Muscle of leg (tissue), 11 donors: ENCODE measurements around the gene TMEM38A. TPM values are rescaled to one million over a fixed set of nuclear protein-coding genes. Genes with fewer than 3 reads are reported as not detected.
"Not testable (repeated sequence)": the region's sequence is repeated elsewhere in the genome, so short reads cannot be mapped to it uniquely, and the experiment has no call there.

Experiments used
- DNase-seq: peaks from one replicate; pipeline ENCODE4 v3.0.0; 2013
- H3K27ac ChIP-seq: one replicate; pipeline ENCODE4 v1.5.1; 2013; ENCODE audit warnings: mild to moderate bottlenecking, low read length, control low read depth
- H3K27me3 ChIP-seq: one replicate; pipeline ENCODE4 v1.6.1; 2013; ENCODE audit warnings: low read length; ENCODE audit not compliant: control insufficient read depth, insufficient read depth
- H3K36me3 ChIP-seq: one replicate; pipeline ENCODE4 v1.6.1; 2013; ENCODE audit warnings: low read length; ENCODE audit not compliant: control insufficient read depth, insufficient read depth
- H3K4me1 ChIP-seq: one replicate; pipeline ENCODE4 v1.6.1; 2013; ENCODE audit warnings: low read length; ENCODE audit not compliant: control insufficient read depth, insufficient read depth
- H3K4me3 ChIP-seq: one replicate; pipeline ENCODE4 v1.5.1; 2013; ENCODE audit warnings: low read length, control low read depth
- H3K9me3 ChIP-seq: replicated peaks from 2 replicates; pipeline ENCODE4 v1.6.1; 2013; ENCODE audit warnings: low read depth, low read length; ENCODE audit not compliant: control insufficient read depth
- WGBS: methylation state at CpG from one replicate; pipeline ENCODE4 v1.1.5; 2013; ENCODE audit warnings: missing lambda C conversion rate; ENCODE audit not compliant: insufficient coverage; 5-methylcytosine and 5-hydroxymethylcytosine counted together
- polyA plus RNA-seq, 8 donors: library from polyadenylated mRNA; unstranded; fragments of 120-200 nt; gene quantifications; one replicate each; pipeline versions ENCODE4 v1.2.1 to v1.2.3, GENCODE V29; 2013; ENCODE audit warnings: inconsistent platforms in 1 of 8, low replicate concordance in 1 of 8; ENCODE audit not compliant: insufficient read length in 8 of 8, insufficient read depth in 1 of 8
- total RNA-seq: library from RNA; stranded (reverse); fragments of 120-200 nt; gene quantifications from one replicate; pipeline ENCODE4 v1.2.4, GENCODE V29; 2013

Gene TMEM38A
- total and polyA plus RNA-seq, 9 donors = 78.3 to 175 (median 118) TPM

DNA sequence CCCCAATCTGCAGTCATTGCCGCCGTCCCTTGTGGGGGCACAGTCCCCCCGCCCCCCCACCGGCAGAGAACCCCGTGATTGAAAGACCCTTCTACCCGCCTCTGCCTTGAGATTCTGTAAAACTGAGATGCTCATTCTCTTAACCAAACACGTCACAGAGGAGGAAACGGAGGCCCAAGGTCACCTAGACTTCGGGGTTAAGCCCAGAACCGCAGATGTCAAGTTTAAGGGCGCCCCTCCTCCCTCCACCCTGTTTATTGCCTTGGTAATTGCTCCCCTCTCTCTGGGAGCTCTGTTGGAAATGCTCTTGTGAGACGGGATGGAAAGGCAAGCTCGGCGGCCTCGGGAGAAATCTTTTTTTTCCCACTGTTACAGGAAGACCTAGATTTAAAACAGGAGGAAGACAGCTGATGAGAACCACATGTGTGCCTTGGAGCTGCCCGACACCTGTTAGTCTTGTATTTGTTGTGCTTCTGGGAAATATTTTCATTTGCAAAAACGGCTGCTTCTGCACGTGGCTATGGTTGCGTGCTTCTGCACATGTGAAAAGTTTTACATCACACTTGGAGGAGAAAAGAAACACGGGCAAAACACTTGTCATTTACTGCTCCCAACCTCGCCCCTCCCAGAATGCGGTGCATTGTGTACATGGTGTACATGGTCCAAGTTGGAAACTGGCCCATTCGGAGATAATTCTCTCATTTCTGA is 31.8 kb upstream of the TMEM38A start:
- Histone ChIP-seq H3K27me3 (no peaks in the 10 kb centered on the region), H3K4me3 (peak overlapping the region; percentile 84), H3K27ac (peak overlapping the region; percentile 100), H3K9me3 (peaks cover 2% of the 10 kb centered on the region), H3K4me1 (peaks cover 23% of the 10 kb centered on the region), H3K36me3 (peaks cover 34% of the 10 kb centered on the region)
- WGBS = 0% methylated on average over 6 of the region's 23 CpGs
- DNase-seq = peak; percentile 97

GRCh38 chr19:16631465-16631864 is 29.5 kb upstream of the TMEM38A start:
- WGBS = 89% methylated on average over 4 of the region's 6 CpGs
- Histone ChIP-seq H3K36me3 (peaks cover 36% of the 10 kb centered on the region), H3K27ac (no peak overlapping the region), H3K27me3 (no peaks in the 10 kb centered on the region), H3K9me3 (peaks cover 2% of the 10 kb centered on the region), H3K4me1 (peaks cover 23% of the 10 kb centered on the region), H3K4me3 (no peak overlapping the region)
- no peak for DNase-seq

- Histone ChIP-seq H3K4me3 (no peak overlapping the region), H3K27ac (peak overlapping the region; percentile 7), H3K9me3 (no peaks in the 10 kb centered on the region), H3K27me3 (no peaks in the 10 kb centered on the region), H3K36me3 (peaks cover 62% of the 10 kb centered on the region), H3K4me1 (peaks cover 7% of the 10 kb centered on the region)
- DNase-seq = peak; percentile 28
These were observed 23.4 kb upstream of the TMEM38A start for GRCh38 chr19:16637535-16637934.

DNA sequence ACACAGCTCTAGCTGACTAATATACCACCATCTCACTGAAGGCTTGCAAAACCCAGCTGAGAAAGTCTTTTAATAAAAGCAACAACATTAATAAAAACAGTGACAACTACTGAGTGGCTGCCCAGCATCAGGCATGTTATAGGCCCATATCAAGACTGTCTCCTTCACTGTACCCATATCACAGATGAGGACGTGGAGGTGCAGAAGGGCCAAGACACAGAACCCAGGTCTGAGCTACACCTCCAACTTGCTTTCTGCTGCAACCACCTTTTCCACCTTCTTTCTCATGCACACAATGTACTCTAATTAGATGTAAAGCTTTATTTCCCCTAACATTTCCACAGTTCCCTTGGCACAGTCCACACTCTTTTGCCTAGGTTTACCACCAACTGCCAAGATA is 22.3 kb upstream of the TMEM38A start:
- H3K36me3 ChIP-seq = peaks cover 67% of the 10 kb centered on the region
- WGBS = no CpG with 5 or more reads among the region's 1 CpG
- no peak for DNase-seq
- H3K4me3 ChIP-seq = no peak overlapping the region
- H3K27ac ChIP-seq = no peak overlapping the region
- H3K4me1 ChIP-seq = peaks cover 7% of the 10 kb centered on the region
- no peaks in the 10 kb centered on the region for H3K27me3 ChIP-seq
- no peaks in the 10 kb centered on the region for H3K9me3 ChIP-seq

GRCh38 chr19:16640951-16641350 is 20.0 kb upstream of the TMEM38A start:
- no peaks in the 10 kb centered on the region for H3K27me3 ChIP-seq
- DNase-seq = no peak
- no CpG with 5 or more reads among the region's 1 CpG for WGBS
- peaks cover 7% of the 10 kb centered on the region for H3K4me1 ChIP-seq
- H3K27ac ChIP-seq = no peak overlapping the region
- H3K4me3 ChIP-seq = no peak overlapping the region
- H3K36me3 ChIP-seq = peaks cover 73% of the 10 kb centered on the region
- no peaks in the 10 kb centered on the region for H3K9me3 ChIP-seq

DNA sequence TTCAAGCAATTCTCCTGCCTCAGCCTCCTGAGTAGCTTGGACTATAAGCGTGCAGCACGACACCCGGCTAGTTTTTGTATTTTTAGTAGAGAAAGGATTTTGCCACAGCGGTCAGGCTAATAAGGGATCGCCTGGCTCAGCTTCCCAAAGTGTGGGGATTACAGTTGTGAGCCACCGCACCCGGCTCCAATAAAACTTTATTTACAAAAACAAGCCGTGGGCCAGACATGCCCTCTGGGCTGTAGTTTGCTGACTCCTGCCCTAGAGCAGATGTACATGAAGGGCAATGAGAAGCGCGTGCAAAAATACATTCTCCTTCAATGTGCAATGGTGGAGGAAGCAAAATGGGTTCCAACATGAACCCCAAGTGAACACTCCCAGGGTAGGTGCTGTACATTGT is 19.2 kb upstream of the TMEM38A start:
- 100% methylated on average over 4 of the region's 10 CpGs for WGBS
- Histone ChIP-seq H3K36me3 (peaks cover 74% of the 10 kb centered on the region), H3K9me3 (no peaks in the 10 kb centered on the region), H3K4me1 (peaks cover 7% of the 10 kb centered on the region), H3K27ac (no peak overlapping the region), H3K27me3 (no peaks in the 10 kb centered on the region), H3K4me3 (no peak overlapping the region)
- no peak for DNase-seq

GRCh38 chr19:16645140-16645539 is 15.8 kb upstream of the TMEM38A start:
- no peaks in the 10 kb centered on the region for H3K9me3 ChIP-seq
- H3K4me3 ChIP-seq = no peak overlapping the region
- H3K27me3 ChIP-seq = no peaks in the 10 kb centered on the region
- DNase-seq = no peak
- no peaks in the 10 kb centered on the region for H3K4me1 ChIP-seq
- no peak overlapping the region for H3K27ac ChIP-seq
- WGBS = 94% methylated on average over 8 of the region's 9 CpGs
- H3K36me3 ChIP-seq = peaks cover 69% of the 10 kb centered on the region

GRCh38 chr19:16649734-16650133 is 11.2 kb upstream of the TMEM38A start:
- Histone ChIP-seq H3K36me3 (peaks cover 73% of the 10 kb centered on the region), H3K27ac (no peak overlapping the region), H3K9me3 (no peaks in the 10 kb centered on the region), H3K4me3 (no peak overlapping the region), H3K4me1 (no peaks in the 10 kb centered on the region), H3K27me3 (no peaks in the 10 kb centered on the region)
- WGBS = 52% methylated on average over 5 of the region's 9 CpGs
- peak; percentile 26 for DNase-seq

GRCh38 chr19:16650821-16651220 is 10.1 kb upstream of the TMEM38A start:
- Histone ChIP-seq H3K9me3 (no peaks in the 10 kb centered on the region), H3K27ac (no peak overlapping the region), H3K36me3 (peaks cover 71% of the 10 kb centered on the region), H3K4me3 (no peak overlapping the region), H3K27me3 (no peaks in the 10 kb centered on the region), H3K4me1 (no peaks in the 10 kb centered on the region)
- 75% methylated on average over 2 of the region's 2 CpGs for WGBS
- DNase-seq = no peak

DNA sequence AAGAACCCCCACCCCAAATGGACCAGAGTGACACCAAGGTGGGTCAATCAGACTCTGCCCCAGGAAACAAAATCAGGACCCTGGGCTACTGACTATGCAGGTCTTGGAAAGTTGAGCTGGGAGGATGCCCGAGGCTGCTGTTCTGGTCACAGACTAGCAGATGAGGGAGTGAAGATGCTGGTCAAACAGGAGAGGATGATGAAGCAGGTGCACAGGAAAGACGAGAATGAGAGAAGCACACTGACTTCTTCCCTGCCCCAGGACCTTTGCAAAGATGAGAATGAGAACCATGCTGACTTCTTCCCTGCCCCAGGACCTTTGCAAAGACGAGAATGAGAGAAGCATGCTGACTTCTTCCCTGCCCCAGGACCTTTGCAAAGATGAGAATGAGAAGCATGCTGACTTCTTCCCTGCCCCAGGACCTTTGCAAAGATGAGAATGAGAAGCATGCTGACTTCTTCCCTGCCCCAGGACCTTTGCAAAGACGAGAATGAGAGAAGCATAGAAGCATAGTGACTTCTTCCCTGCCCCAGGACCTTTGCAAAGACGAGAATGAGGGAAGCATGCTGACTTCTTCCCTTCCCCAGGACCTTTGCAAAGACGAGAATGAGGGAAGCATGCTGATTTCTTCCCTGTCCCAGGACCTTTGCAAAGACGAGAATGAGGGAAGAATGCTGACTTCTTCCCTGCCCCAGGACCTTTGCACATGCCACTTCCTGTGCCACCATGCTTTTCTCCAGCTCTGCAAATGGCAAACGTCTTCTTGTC is 9.3 kb upstream of the TMEM38A start:
- 96% methylated on average over 6 of the region's 8 CpGs for WGBS
- not testable (repeated sequence) for DNase-seq, H3K9me3 ChIP-seq, H3K4me3 ChIP-seq, H3K27me3 ChIP-seq, H3K4me1 ChIP-seq, H3K27ac ChIP-seq
- H3K36me3 ChIP-seq = peaks cover 72% of the 10 kb centered on the region
